RWPE2 (cell line): ENCODE results near the gene VILL.

Experiments
- ATAC-seq: fragments of 200-7000 bp; cut with Tn5 transposase; 3 replicates; pipeline ENCODE4 v1.9.1; 2021; ENCODE audit warnings: low read depth
- DNase-seq: peaks from one replicate; pipeline ENCODE4 v3.0.0-alpha.2; 2020; ENCODE audit warnings: low spot score
- H3K27ac ChIP-seq: fragments of 450-650 bp; 2 replicates; pipeline ENCODE4 v1.5.1; 2017; ENCODE audit warnings: mild to moderate bottlenecking; ENCODE audit not compliant: poor library complexity, severe bottlenecking
- H3K27me3 ChIP-seq: fragments of 250-450 bp; sonication (Bioruptor Pico); 2 replicates; pipeline ENCODE4 v1.5.1; 2021; ENCODE audit warnings: mild to moderate bottlenecking, moderate library complexity; ENCODE audit not compliant: insufficient read depth, poor library complexity, severe bottlenecking
- H3K36me3 ChIP-seq: fragments of 250-450 bp; sonication (Bioruptor Pico); 2 replicates; pipeline ENCODE4 v1.5.1; 2020; ENCODE audit warnings: low read depth, mild to moderate bottlenecking, moderate library complexity
- H3K4me1 ChIP-seq: fragments of 250-450 bp; sonication (Bioruptor Pico); 2 replicates; pipeline ENCODE4 v1.5.1; 2021; ENCODE audit warnings: mild to moderate bottlenecking, moderate library complexity; ENCODE audit not compliant: insufficient read depth, poor library complexity, severe bottlenecking
- H3K4me3 ChIP-seq: fragments of 250-450 bp; sonication (Bioruptor Pico); 2 replicates; pipeline ENCODE4 v1.5.1; 2021; ENCODE audit warnings: mild to moderate bottlenecking, moderate library complexity; ENCODE audit not compliant: severe bottlenecking
- H3K9me3 ChIP-seq: fragments of 250-450 bp; sonication (Bioruptor Pico); 2 replicates; pipeline ENCODE4 v1.5.1; 2021; ENCODE audit warnings: mild to moderate bottlenecking, moderate library complexity; ENCODE audit not compliant: severe bottlenecking
- TF ChIP-seq, protein P1 (sequence below): fragments of 450-650 bp; IDR thresholded peaks from one replicate; pipeline ENCODE4 v1.5.1; 2017; ENCODE audit warnings: mild to moderate bottlenecking, moderate library complexity; ENCODE audit not compliant: poor library complexity, severe bottlenecking

VILL gene

GRCh38 chr3:37943631-37944314 lies 46.8 kb upstream of the VILL start:
- no peak for DNase-seq
- H3K27me3 ChIP-seq = no peaks in the 10 kb centered on the region
- TF ChIP-seq, protein P1, sequence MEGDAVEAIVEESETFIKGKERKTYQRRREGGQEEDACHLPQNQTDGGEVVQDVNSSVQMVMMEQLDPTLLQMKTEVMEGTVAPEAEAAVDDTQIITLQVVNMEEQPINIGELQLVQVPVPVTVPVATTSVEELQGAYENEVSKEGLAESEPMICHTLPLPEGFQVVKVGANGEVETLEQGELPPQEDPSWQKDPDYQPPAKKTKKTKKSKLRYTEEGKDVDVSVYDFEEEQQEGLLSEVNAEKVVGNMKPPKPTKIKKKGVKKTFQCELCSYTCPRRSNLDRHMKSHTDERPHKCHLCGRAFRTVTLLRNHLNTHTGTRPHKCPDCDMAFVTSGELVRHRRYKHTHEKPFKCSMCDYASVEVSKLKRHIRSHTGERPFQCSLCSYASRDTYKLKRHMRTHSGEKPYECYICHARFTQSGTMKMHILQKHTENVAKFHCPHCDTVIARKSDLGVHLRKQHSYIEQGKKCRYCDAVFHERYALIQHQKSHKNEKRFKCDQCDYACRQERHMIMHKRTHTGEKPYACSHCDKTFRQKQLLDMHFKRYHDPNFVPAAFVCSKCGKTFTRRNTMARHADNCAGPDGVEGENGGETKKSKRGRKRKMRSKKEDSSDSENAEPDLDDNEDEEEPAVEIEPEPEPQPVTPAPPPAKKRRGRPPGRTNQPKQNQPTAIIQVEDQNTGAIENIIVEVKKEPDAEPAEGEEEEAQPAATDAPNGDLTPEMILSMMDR = no peak
- no peak for ATAC-seq
- peaks cover 16% of the 10 kb centered on the region; the same call in 1 of the 2 replicates for H3K36me3 ChIP-seq
- peaks cover 28% of the 10 kb centered on the region for H3K4me1 ChIP-seq
- no peak overlapping the region for H3K4me3 ChIP-seq
- H3K27ac ChIP-seq = peak overlapping the region; percentile 92
- H3K9me3 ChIP-seq = no peaks in the 10 kb centered on the region

DNA sequence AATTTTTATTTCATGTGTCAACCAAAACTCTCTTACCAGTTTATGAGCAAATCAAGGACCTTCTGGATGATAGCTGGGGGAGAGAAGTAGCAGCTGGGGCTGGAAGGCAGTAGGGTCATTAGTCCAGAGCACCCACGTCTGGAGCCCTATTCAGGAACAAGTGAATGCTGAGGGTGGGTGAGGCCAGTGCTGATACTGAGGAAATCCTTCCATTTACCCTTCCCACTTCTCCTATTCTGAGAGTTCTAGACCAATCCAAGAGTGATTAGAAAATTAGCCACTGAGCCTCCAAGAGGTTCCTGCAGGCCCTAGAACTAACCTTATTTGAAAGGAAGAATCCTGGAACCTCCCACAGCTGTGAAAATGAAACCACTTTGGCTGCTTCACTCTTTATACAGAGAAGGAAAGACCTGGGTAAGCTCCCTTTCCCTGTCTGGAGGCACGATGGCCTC lies 46.2 kb upstream of the VILL start:
- TF ChIP-seq, protein P1 = no peak
- Histone ChIP-seq H3K4me1 (peaks cover 28% of the 10 kb centered on the region), H3K9me3 (no peaks in the 10 kb centered on the region), H3K27me3 (no peaks in the 10 kb centered on the region), H3K36me3 (peaks cover 16% of the 10 kb centered on the region; the same call in 1 of the 2 replicates), H3K27ac (peak overlapping the region; percentile 92), H3K4me3 (no peak overlapping the region)
- DNase-seq (no peak), ATAC-seq (no peak)

GRCh38 chr3:37945156-37945806 lies 45.3 kb upstream of the VILL start:
- ATAC-seq = no peak; the same call in 2 of the 3 replicates
- Histone ChIP-seq H3K4me1 (peaks cover 28% of the 10 kb centered on the region), H3K9me3 (no peaks in the 10 kb centered on the region), H3K27me3 (no peaks in the 10 kb centered on the region), H3K4me3 (no peak overlapping the region), H3K36me3 (peaks cover 16% of the 10 kb centered on the region), H3K27ac (peak overlapping the region; percentile 92)
- no peak for DNase-seq
- TF ChIP-seq, protein P1 = no peak

- Histone ChIP-seq H3K4me1 (peaks cover 28% of the 10 kb centered on the region), H3K27me3 (no peaks in the 10 kb centered on the region), H3K36me3 (peaks cover 20% of the 10 kb centered on the region), H3K9me3 (no peaks in the 10 kb centered on the region), H3K4me3 (no peak overlapping the region), H3K27ac (peak overlapping the region; percentile 92)
- DNase-seq (peak; percentile 93), ATAC-seq (peak; percentile 93)
- TF ChIP-seq, protein P1 = no peak
Measured at GRCh38 chr3:37945807-37946530, 44.6 kb upstream of the VILL start.
